Measurements from ENCODE around the gene BTBD9. TPM values are rescaled to one million over a fixed set of nuclear protein-coding genes. Genes with fewer than 3 reads are reported as not detected.
A peak's percentile ranks its signal among the peaks of the same experiment; 100 is the strongest.

The BTBD9 gene
- total RNA-seq, 1 experiment from 2014 or later = 9.5 TPM

GRCh38 chr6:38156818-38157565 is 482.7 kb downstream of the BTBD9 start:
- no peak for DNase-seq (ENCODE audit: low spot score)
- in situ Hi-C loops (cut with HindIII; ENCODE audit: low sequenced_read_pairs) = no loop called here

GRCh38 chr6:38155621-38156204 is 484.0 kb downstream of the BTBD9 start:
- DNase-seq (ENCODE audit: low spot score) = no peak

GRCh38 chr6:38155144-38155543 is 484.6 kb downstream of the BTBD9 start:
- no peak for DNase-seq (ENCODE audit: low spot score)
- in situ Hi-C loops (cut with HindIII; ENCODE audit: low sequenced_read_pairs) = no loop called here

More at GRCh38 chr6:38155621-38156204, 484.0 kb downstream of the BTBD9 start:
- in situ Hi-C loops (cut with HindIII; ENCODE audit: low sequenced_read_pairs) = no loop called here

- in situ Hi-C loops (cut with HindIII; ENCODE audit: low sequenced_read_pairs) = no loop called here
- no peak for DNase-seq (ENCODE audit: low spot score)
These were observed 485.0 kb downstream of the BTBD9 start for GRCh38 chr6:38154731-38155130.

GRCh38 chr6:38153798-38154345 is 485.9 kb downstream of the BTBD9 start:
- in situ Hi-C loops (cut with HindIII; ENCODE audit: low sequenced_read_pairs) = no loop called here
- no peak for DNase-seq (ENCODE audit: low spot score)

- DNase-seq (ENCODE audit: low spot score) = no peak
- in situ Hi-C loops (cut with HindIII; ENCODE audit: low sequenced_read_pairs) = no loop called here
These were observed 486.5 kb downstream of the BTBD9 start for GRCh38 chr6:38153076-38153797.

- in situ Hi-C loops (cut with HindIII; ENCODE audit: low sequenced_read_pairs) = no loop called here
- no peak for DNase-seq (ENCODE audit: low spot score)
These were observed 487.1 kb downstream of the BTBD9 start for GRCh38 chr6:38152620-38153019.

GRCh38 chr6:38151580-38152500 is 487.9 kb downstream of the BTBD9 start:
- in situ Hi-C loops (cut with HindIII; ENCODE audit: low sequenced_read_pairs) = no loop called here
- no peak for DNase-seq (ENCODE audit: low spot score)

- in situ Hi-C loops (cut with HindIII; ENCODE audit: low sequenced_read_pairs) = no loop called here
- DNase-seq (ENCODE audit: low spot score) = no peak
These were observed 488.9 kb downstream of the BTBD9 start for GRCh38 chr6:38150681-38151296.

GRCh38 chr6:38150021-38150420 is 489.7 kb downstream of the BTBD9 start:
- DNase-seq (ENCODE audit: low spot score) = no peak
- in situ Hi-C loops (cut with HindIII; ENCODE audit: low sequenced_read_pairs) = no loop called here

GRCh38 chr6:38149531-38149930 is 490.2 kb downstream of the BTBD9 start:
- in situ Hi-C loops (cut with HindIII; ENCODE audit: low sequenced_read_pairs) = no loop called here
- no peak for DNase-seq (ENCODE audit: low spot score)

GRCh38 chr6:38148606-38149005 is 491.1 kb downstream of the BTBD9 start:
- in situ Hi-C loops (cut with HindIII; ENCODE audit: low sequenced_read_pairs) = no loop called here
- DNase-seq (ENCODE audit: low spot score) = no peak

- DNase-seq (ENCODE audit: low spot score) = no peak
- in situ Hi-C loops (cut with HindIII; ENCODE audit: low sequenced_read_pairs) = no loop called here
These were observed 493.0 kb downstream of the BTBD9 start for GRCh38 chr6:38146734-38147027.

- no peak for DNase-seq (ENCODE audit: low spot score)
- in situ Hi-C loops (cut with HindIII; ENCODE audit: low sequenced_read_pairs) = no loop called here
These were observed 493.6 kb downstream of the BTBD9 start for GRCh38 chr6:38146021-38146733.

- in situ Hi-C loops (cut with HindIII; ENCODE audit: low sequenced_read_pairs) = no loop called here
These were observed 495.3 kb downstream of the BTBD9 start for GRCh38 chr6:38144365-38144945.

GRCh38 chr6:38143191-38144150 is 496.3 kb downstream of the BTBD9 start:
- DNase-seq (ENCODE audit: low spot score) = peak; percentile 42
- in situ Hi-C loops (cut with HindIII; ENCODE audit: low sequenced_read_pairs) = no loop called here

More at GRCh38 chr6:38144365-38144945, 495.3 kb downstream of the BTBD9 start:
- DNase-seq (ENCODE audit: low spot score) = no peak
